ENCODE results near the gene SULT1B1.
"Not testable (repeated sequence)": the region's sequence is repeated elsewhere in the genome, so short reads cannot be mapped to it uniquely, and the experiment has no call there.

Gene SULT1B1

DNA sequence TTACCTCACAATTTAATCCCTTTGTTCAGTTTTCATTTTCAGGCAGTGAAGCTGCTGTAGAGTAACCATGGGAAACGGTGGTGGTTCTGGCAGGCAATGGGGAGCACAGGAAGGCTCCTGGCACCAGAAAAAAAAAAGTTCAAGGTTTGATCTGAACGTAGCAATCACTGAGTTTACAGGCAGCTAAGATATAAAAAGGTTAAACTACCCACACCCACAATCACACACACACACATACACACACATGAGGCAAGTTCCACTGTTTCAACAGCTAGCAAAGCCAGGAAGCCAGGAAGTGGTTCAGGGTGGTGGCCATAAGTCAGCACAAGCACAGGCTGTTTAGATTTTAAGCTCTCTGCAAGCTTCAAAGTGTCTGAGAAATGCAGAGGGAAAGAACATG is at the start of gene SULT1B1:
SULT1B1 (minus strand) TSS at position 166 of the 400 bp plus-strand sequence. CDS start 5,403 bp downstream, outside the sequence.
- DNase-seq, result no peak

DNA sequence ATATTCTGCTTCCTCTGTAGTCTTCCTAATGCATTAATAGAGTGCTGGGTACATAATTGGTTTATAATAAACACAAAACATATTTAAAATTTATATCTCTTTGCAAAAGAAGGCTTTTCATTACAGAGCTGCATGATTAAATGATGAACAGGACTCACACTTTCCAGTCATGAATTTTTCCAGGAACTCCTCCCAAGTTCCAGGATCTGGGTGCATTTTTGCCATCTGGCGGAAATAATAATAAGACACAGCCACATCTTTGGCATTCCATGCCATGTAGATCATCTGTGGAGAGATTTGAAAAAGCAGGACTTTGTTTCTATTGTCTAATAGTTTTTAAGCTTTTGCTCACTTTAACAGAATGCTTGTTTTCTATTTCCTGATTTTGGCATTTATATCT is 40.2 kb upstream of the SULT1B1 start:
- DNase-seq, result no peak

DNA sequence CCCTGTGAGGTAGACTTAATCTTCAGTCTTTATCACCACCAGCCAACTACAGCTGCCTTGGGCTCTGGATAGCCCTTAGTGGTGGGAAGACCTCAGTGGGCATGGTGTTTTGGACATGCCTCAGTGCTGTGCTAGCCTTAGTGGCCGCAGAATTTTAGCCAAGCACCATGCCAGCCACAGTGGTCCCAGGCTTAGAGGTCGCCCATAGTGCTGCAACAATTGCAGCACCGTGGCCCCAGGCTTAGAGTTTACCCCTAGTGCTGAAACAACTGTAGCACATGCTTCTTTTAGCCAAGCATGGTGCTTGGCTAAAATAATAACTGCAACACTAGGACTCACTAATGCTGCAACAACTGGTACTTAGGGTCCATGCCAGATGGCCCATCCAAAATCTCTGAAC is 38.9 kb upstream of the SULT1B1 start:
- DNase-seq, result no peak

DNA sequence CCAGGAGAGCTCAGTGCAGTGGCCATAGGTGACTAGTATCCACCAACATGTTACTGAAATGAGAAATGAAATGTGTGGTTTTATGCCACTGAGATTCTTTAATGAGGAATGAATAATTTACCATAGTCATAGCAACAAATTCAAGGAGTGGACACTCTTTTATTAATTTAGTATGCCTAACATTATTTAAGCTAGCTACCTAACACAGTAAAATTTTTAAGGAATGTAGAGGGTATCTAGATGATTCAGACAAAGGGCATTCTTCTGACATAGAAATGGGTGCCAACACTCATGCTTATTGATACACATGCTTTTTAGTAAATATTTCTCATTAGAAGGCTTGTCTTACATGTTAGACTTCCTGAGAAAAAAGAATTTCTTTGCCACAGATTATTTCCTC is 33.3 kb upstream of the SULT1B1 start:
- DNase-seq, result no peak

GRCh38 chr4:69787879-69788278 is 27.5 kb upstream of the SULT1B1 start:
- no peak for DNase-seq

DNA sequence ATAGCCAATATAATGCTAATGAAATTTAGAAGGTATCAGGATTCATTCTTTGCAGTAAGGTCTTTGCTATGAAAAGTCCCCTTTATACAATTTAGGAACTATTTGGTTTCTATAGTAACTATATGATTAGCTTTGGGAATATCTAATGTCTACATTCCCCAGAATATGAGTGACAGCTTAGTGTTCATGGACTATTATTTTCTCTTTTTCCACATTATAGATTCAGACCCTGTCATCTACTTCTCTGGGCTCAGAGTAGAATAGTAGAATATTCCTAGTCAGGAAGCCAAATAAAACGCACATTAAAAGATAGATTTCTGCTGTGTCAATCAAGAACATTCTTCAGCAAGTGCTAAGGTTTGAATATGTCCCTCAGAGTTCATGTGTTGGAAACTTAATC is 26.1 kb upstream of the SULT1B1 start:
- DNase-seq, result no peak

DNA sequence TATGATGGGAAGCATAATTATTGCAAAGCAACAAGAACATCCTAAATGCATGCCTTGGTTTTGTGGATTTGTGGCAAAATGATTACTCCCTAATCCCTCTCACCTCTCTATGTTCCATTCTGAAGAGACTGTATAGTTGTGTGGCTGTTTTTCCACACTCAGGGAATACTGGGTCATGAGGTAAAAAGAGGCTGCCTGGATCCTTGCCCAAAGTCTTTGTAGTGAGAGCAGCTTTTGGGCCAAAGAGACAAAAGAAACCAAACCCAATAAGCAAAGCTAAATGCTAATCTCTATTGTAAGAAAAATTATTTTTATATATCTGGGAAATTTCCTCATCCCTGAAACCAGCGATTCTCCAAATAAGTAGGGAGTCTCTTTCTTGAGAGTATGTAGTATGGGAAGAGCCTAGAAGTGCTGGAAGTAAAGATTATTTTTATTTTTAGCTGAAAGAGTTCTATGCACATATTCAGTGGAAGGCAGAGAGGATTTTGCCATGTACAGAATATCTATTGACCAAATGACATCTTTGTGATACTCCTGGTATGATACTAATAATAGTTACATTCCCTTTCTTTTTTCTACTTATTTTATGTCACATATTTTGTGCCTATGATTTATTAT is 24.9 kb upstream of the SULT1B1 start:
- no peak for DNase-seq

- no peak for DNase-seq
These were observed 22.4 kb upstream of the SULT1B1 start for GRCh38 chr4:69782651-69783310.

DNA sequence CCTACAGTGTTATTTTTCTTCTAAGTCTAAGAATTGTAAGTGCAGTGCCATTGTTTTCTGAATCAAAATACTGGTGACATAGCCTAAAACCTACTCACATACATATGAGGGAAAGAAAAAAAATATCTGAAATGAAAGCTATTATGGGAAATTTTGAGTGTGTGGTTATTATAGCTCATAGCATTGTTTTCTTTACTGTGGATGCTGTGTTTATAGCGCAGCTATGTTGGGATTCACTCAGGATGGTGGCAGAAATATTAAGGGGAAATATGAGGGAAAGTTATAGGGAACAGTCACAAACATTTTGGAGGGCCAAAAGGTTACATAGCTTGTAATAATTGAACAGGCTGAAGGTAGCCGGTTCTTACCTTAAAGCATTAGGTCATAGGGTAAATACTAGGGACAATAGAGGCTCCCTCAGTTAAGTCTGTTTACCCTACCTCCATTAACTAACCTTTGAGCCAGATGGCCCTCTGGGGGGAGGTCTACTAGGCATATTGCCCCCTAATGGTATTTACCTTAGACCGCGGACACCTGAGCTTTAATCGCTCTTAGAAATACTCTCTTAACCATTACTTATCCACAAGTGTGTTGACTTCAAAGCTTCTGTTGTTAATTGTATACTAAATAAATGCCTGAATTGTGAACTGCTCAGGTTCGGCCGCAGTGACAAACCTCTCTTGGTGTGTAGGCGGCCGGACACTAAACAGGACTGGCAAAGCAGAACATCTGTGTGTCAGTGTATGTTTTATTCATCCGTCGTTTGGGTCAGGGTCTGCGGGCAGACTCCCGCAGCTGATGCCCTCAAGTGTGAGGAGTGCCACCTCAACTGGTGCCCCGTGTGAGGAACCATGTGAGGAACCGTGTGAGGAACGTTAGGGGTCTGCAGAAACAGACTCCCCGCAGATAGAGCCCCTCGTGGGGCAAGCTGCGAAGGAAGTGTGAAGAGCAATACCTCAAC is 21.3 kb upstream of the SULT1B1 start:
- no peak for DNase-seq

DNA sequence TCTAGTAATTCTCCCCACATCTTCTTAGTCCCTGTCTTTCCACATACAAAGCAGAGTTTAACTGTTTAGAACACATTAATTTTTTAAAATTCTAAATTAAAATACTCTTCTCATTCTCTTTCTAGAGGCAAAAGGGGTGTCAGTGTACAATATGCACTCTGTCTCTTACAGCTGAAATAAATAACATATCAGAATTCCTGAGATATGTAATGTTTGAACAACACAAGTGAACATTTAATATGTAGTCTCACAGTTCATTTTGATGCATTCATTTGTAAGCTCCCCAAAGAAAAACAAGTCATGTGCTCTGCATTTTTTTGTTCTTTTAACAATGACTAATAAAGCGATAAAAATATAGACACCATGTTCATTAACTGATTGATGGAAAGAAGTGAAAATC is 19.7 kb upstream of the SULT1B1 start:
- no peak for DNase-seq

DNA sequence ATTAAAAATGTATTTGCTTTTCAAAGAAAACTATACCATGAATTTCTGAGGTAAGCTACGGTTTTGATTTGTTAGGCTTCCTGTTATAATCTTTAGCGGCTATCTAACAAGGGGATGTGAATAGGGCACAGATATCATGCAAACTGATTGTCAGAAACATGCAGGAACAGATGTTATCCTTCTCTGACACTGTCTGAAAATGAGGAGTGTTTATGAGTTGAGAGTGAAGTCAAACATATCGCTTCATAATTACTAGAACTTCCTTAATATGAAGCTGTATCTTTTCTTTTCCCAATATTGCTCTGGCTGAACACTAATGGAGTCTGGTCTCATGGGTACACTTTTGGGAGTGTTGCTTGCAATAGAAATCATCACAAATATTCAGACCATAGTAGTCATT is 16.3 kb upstream of the SULT1B1 start:
- no peak for DNase-seq

- DNase-seq, result no peak
These were observed 15.0 kb upstream of the SULT1B1 start for GRCh38 chr4:69775321-69775867.

- no peak for DNase-seq
These were observed 13.1 kb upstream of the SULT1B1 start for GRCh38 chr4:69773484-69773883.

DNA sequence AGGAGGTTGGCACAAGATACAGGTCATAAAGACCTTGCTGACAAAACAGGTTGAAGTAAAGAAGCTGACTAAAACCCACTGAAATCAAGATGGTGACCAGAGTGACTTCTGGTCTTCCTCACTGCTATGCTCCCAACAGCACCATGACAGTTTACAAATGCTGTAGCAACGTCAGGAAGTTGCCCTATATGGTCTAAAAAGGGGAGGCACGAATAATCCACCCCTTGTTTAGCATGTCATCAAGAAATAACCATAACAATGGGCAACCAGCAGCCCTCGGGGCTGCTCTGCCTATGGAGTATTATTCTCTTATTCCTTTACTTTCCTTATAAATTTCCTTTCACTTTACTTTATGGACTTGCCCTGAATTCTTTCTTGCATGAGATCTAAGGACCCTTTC is 8.1 kb upstream of the SULT1B1 start:
- DNase-seq, result not testable (repeated sequence)

DNA sequence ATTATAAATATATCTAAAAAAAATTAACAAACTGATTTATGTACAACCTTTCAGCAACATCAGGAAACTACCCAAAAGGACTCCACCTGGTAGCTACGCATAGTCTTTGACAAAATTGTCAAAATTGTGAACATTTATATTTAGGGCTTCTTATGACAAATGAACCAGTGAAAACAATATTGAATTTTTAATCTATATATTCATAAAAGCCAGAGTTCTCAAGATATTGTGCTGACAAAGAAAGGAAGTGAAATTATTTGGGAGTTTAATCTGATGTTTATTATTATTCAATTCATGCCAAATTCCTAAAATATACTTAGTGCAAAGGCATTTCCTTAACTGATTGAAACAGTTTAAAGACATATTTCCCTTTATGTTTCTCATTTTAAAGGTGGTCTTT is 5.3 kb upstream of the SULT1B1 start:
- DNase-seq, result no peak

- no peak for DNase-seq
These were observed 3.9 kb upstream of the SULT1B1 start for GRCh38 chr4:69764311-69764710.

DNA sequence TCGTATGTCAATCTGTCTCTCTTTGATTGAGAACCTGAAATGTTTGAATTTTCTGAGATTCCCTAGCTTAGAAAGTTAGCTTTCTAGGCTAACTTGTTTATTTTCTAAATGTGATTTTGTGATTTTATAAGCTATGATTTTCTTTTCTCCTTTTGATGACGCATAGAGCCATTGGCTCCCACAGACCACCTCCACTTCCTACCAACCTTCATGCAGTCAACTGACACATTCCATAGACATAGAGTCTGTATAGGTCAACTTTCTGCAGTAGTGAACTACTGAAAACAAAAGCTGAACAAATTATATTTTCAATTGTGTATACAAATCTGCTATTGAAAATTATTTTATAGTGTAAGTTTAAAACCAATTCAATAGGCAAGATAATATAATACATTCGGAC is 2.8 kb upstream of the SULT1B1 start:
- no peak for DNase-seq

DNA sequence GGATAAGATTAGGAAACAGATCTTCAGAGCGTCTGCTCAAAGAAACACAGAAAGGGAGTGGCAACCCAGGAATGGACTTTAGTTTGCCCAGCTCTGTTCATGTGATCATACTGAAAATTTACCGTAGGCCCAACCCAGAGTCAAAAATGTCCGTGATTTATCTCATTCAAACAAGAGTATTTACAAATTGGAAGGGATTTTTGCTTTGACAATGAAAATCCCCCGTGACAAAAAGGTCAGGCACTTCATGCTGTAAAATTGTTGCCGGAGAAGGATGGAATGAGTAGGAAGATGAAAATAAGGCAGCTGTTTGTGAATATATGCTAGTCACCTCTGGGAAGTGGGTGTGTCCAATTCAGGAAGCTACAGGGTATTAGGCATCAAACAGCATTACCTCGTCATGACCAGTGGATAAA is 1.2 kb downstream of the SULT1B1 start:
- DNase-seq, result no peak

- DNase-seq, result no peak
These were observed 3.0 kb downstream of the SULT1B1 start for GRCh38 chr4:69757464-69757863.

DNA sequence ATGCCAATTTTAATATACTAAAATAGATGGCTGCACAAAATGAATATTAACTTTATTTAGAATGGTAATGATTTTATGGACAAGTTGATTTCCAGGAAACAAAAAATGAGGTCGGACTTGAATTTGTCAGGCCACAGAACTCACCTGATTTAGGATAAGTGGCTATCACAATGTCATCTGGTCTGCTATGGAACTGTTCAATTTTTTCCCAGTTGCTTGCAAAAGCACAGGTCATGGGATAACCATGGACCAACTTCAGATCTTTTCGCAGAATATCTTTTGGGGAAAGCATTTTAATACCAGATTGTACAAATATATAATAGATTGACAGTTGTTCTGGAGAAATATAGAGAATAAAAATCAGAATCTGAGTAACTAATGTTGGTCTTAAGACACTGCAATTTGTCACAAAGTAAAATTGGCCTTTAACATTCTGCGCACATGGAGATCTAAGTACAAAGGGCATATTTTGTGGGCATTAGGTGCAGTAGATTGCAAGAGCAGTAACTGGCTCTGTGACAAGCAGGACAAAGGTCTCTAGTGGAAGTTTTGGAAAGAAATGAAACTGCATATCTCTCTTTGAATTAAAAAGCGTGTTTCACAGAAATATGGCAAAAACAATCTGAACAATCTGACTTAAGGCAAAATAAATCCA is 5.4 kb downstream of the SULT1B1 start:
- no peak for DNase-seq

GRCh38 chr4:69753686-69754085 is 6.7 kb downstream of the SULT1B1 start:
- DNase-seq, result no peak

GRCh38 chr4:69750346-69750745 is 10.1 kb downstream of the SULT1B1 start:
- no peak for DNase-seq

GRCh38 chr4:69749771-69750170 is 10.6 kb downstream of the SULT1B1 start:
- no peak for DNase-seq
